ENCODE results near the gene CELF4.

Gene CELF4

GRCh38 chr18:37527395-37527794 lies 38.2 kb downstream of the CELF4 start:
- no peak overlapping the region for H3K4me3 ChIP-seq (ENCODE audit: insufficient read depth, low read depth, low read length, poor library complexity, severe bottlenecking)
- H3K27me3 ChIP-seq (replicated peaks; ENCODE audit: control insufficient read depth, insufficient read depth, low read length, poor library complexity, severe bottlenecking) = peaks cover 3% of the 10 kb centered on the region
- no peaks in the 10 kb centered on the region for H3K4me1 ChIP-seq (ENCODE audit: control insufficient read depth, insufficient read depth, low read length, poor library complexity, severe bottlenecking)
- H3K36me3 ChIP-seq (ENCODE audit: control insufficient read depth, insufficient read depth, low read length) = no peaks in the 10 kb centered on the region
- no peak for DNase-seq
- no peaks in the 10 kb centered on the region for H3K9me3 ChIP-seq (ENCODE audit: control insufficient read depth, low read length)
- H3K27ac ChIP-seq (ENCODE audit: insufficient read depth, low read length, poor library complexity, severe bottlenecking) = no peak overlapping the region

DNA sequence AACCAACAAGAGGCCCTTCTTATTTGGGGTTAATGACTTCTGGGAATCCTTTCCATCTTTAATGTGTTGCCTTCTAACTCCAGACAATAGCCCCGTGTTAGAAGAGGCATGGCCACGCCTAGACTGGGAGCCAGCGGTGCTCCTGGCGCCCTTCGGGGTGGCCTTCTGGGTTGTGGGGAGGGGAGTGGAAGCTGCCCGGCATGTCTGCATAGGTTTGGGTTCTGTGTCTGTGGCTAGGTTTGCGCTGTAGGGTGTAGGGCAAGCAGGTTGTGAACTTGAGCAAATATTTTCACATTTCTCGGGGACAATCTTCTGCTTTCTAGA lies 40.4 kb downstream of the CELF4 start:
- Histone ChIP-seq H3K4me1 (ENCODE audit: control insufficient read depth, insufficient read depth, low read length, poor library complexity, severe bottlenecking) (no peaks in the 10 kb centered on the region), H3K36me3 (ENCODE audit: control insufficient read depth, insufficient read depth, low read length) (no peaks in the 10 kb centered on the region), H3K9me3 (ENCODE audit: control insufficient read depth, low read length) (no peaks in the 10 kb centered on the region), H3K27me3 (replicated peaks; ENCODE audit: control insufficient read depth, insufficient read depth, low read length, poor library complexity, severe bottlenecking) (peaks cover 3% of the 10 kb centered on the region), H3K27ac (ENCODE audit: insufficient read depth, low read length, poor library complexity, severe bottlenecking) (no peak overlapping the region), H3K4me3 (ENCODE audit: insufficient read depth, low read depth, low read length, poor library complexity, severe bottlenecking) (no peak overlapping the region)
- DNase-seq = no peak

DNA sequence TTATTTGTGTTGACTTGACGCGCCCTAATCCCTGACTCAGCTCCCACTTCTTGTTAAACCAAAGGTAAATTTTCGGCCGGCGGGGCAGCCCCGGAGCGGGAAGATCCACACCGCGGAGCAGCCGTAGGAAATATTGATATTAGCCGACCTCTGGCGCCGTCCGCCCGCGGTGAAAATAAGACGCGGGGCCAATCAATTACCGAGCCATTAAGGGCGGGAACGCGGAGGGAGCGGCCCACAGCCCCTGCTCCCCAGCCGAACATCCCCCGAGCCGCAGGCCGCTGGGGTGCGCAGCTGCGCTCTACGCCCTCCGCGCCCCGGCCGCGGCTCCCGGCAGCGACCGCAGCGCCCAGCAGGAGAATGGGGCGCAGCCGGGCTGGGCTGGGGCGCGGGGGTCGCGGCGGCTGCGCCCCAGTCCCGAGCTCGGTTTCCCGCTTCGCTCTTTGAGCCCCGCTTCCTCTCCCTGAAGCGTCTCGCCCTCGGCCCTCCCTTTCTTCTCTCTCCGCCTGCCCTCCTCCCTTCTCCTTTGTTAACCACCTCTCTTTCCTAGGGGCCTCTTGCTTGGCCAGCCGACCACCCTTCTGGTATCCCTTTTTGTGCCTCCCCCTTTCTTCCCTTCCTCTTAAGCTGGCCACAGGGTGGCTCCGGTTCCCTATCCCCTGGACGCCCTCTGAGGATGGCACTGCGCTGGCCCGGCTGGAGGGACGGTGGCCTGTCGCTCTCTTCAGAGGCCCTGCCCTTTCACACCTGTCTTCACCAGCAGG lies 40.9 kb downstream of the CELF4 start:
- H3K27me3 ChIP-seq (replicated peaks; ENCODE audit: control insufficient read depth, insufficient read depth, low read length, poor library complexity, severe bottlenecking) = peaks cover 3% of the 10 kb centered on the region
- no peak overlapping the region for H3K4me3 ChIP-seq (ENCODE audit: insufficient read depth, low read depth, low read length, poor library complexity, severe bottlenecking)
- H3K4me1 ChIP-seq (ENCODE audit: control insufficient read depth, insufficient read depth, low read length, poor library complexity, severe bottlenecking) = no peaks in the 10 kb centered on the region
- no peaks in the 10 kb centered on the region for H3K9me3 ChIP-seq (ENCODE audit: control insufficient read depth, low read length)
- no peaks in the 10 kb centered on the region for H3K36me3 ChIP-seq (ENCODE audit: control insufficient read depth, insufficient read depth, low read length)
- DNase-seq = no peak
- no peak overlapping the region for H3K27ac ChIP-seq (ENCODE audit: insufficient read depth, low read length, poor library complexity, severe bottlenecking)

GRCh38 chr18:37524139-37524497 lies 41.5 kb downstream of the CELF4 start:
- DNase-seq = no peak
- Histone ChIP-seq H3K27me3 (replicated peaks; ENCODE audit: control insufficient read depth, insufficient read depth, low read length, poor library complexity, severe bottlenecking) (peaks cover 3% of the 10 kb centered on the region), H3K36me3 (ENCODE audit: control insufficient read depth, insufficient read depth, low read length) (no peaks in the 10 kb centered on the region), H3K4me1 (ENCODE audit: control insufficient read depth, insufficient read depth, low read length, poor library complexity, severe bottlenecking) (no peaks in the 10 kb centered on the region), H3K27ac (ENCODE audit: insufficient read depth, low read length, poor library complexity, severe bottlenecking) (no peak overlapping the region), H3K9me3 (ENCODE audit: control insufficient read depth, low read length) (no peaks in the 10 kb centered on the region), H3K4me3 (ENCODE audit: insufficient read depth, low read depth, low read length, poor library complexity, severe bottlenecking) (no peak overlapping the region)

DNA sequence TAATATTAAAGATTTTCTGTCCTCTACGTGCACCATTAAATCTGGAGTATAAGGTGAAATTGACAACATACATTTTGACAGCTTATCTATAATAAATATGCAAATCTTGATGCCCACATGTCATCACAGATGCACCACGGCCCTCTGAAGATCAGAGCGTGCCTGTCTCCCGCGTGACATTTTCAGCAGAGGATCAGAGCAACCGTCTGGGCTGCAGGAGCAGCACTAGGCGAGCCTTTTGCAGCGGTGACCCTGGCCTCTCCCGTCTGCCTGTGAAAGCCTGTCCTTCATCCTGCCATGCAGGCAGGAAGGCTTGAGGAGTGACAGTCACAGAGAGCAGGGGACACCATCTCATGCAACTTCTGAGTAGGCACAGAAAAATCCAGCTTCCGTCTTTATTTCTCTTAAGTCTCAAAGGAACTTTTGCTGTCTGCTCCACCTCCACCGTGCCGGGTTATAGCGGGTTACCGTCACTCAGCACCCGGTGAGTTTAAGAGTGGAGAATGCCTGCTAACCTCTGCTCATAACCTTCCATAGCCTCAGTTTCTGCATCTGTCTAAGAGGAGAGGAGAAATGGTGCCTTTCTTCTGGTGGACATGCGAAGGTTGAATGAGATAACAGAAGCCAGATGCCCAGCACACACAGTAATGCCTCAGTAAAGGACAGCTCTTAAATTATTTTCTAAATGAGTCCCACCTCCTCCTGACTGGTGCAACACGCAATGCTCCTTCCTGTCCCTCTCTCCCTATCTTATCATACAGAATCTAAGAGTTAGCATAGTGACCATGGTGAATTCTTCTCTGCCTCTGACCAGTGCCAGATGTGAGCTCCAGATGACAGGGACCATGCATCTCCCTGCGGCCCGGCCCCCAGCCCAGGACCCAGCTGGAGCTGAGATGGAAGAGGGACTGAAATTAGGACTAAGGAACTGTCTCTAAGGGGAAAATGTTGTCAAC lies 43.8 kb downstream of the CELF4 start:
- Histone ChIP-seq H3K27ac (ENCODE audit: insufficient read depth, low read length, poor library complexity, severe bottlenecking) (no peak overlapping the region), H3K27me3 (replicated peaks; ENCODE audit: control insufficient read depth, insufficient read depth, low read length, poor library complexity, severe bottlenecking) (peaks cover 3% of the 10 kb centered on the region), H3K4me1 (ENCODE audit: control insufficient read depth, insufficient read depth, low read length, poor library complexity, severe bottlenecking) (no peaks in the 10 kb centered on the region), H3K4me3 (ENCODE audit: insufficient read depth, low read depth, low read length, poor library complexity, severe bottlenecking) (no peak overlapping the region), H3K36me3 (ENCODE audit: control insufficient read depth, insufficient read depth, low read length) (no peaks in the 10 kb centered on the region), H3K9me3 (ENCODE audit: control insufficient read depth, low read length) (no peaks in the 10 kb centered on the region)
- DNase-seq = no peak

DNA sequence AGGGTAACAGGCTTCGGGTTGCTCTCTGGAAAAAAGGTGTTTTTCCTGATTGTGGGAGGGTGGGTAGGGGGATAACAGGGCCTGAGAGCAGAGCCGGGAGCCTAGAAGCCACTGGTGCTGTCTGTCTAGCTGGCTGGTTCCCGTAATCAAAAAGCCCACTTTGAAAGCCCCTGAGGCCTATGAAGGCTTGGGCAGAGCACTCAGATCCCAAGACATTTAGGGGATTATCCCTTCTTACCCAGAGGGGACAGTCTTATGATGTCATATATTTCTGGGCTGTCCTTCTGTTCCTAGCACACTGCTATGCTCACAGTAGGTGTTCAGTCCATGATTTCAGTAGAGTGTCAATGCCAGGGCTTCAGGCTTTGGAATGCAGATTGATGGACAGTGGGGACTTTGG lies 45.1 kb downstream of the CELF4 start:
- Histone ChIP-seq H3K27me3 (replicated peaks; ENCODE audit: control insufficient read depth, insufficient read depth, low read length, poor library complexity, severe bottlenecking) (peaks cover 3% of the 10 kb centered on the region), H3K9me3 (ENCODE audit: control insufficient read depth, low read length) (no peaks in the 10 kb centered on the region), H3K4me3 (ENCODE audit: insufficient read depth, low read depth, low read length, poor library complexity, severe bottlenecking) (no peak overlapping the region), H3K4me1 (ENCODE audit: control insufficient read depth, insufficient read depth, low read length, poor library complexity, severe bottlenecking) (no peaks in the 10 kb centered on the region), H3K36me3 (ENCODE audit: control insufficient read depth, insufficient read depth, low read length) (no peaks in the 10 kb centered on the region), H3K27ac (ENCODE audit: insufficient read depth, low read length, poor library complexity, severe bottlenecking) (no peak overlapping the region)
- no peak for DNase-seq

DNA sequence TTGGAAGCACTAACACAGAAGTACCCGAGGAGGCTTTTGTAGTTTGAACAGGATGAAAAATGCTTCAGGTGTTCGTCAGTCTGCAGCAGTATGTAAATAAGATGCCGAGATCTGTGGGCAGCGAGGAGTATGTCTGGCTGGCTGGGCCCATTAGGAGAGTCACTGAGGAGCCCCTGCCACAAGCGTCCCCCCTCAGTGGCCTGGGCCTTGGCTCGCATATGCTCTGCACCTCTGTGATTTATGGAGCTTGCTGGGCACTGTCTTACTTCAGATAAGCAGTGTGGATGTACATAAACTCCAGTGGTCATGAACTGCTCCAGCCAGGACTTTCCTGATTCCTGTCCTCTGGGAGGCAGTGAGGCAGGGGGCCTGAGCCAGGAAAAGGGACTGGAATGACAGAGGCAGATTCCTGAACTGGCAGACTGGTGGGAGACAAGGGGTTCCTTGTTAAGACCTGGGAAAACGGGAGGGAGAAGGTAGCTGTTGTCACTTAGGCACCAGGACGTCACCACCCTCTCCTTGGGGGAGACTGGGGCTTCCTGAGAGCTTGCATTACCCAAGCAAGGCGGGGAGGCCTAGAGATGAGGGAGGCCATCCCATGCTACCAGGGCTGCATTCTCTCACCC lies 46.0 kb downstream of the CELF4 start:
- Histone ChIP-seq H3K27ac (ENCODE audit: insufficient read depth, low read length, poor library complexity, severe bottlenecking) (no peak overlapping the region), H3K4me1 (ENCODE audit: control insufficient read depth, insufficient read depth, low read length, poor library complexity, severe bottlenecking) (no peaks in the 10 kb centered on the region), H3K27me3 (replicated peaks; ENCODE audit: control insufficient read depth, insufficient read depth, low read length, poor library complexity, severe bottlenecking) (no peaks in the 10 kb centered on the region), H3K4me3 (ENCODE audit: insufficient read depth, low read depth, low read length, poor library complexity, severe bottlenecking) (no peak overlapping the region), H3K9me3 (ENCODE audit: control insufficient read depth, low read length) (no peaks in the 10 kb centered on the region), H3K36me3 (ENCODE audit: control insufficient read depth, insufficient read depth, low read length) (no peaks in the 10 kb centered on the region)
- no peak for DNase-seq

GRCh38 chr18:37516361-37516853 lies 49.2 kb downstream of the CELF4 start:
- no peak for DNase-seq
- no peaks in the 10 kb centered on the region for H3K9me3 ChIP-seq (ENCODE audit: control insufficient read depth, low read length)
- no peaks in the 10 kb centered on the region for H3K4me1 ChIP-seq (ENCODE audit: control insufficient read depth, insufficient read depth, low read length, poor library complexity, severe bottlenecking)
- H3K27me3 ChIP-seq (replicated peaks; ENCODE audit: control insufficient read depth, insufficient read depth, low read length, poor library complexity, severe bottlenecking) = no peaks in the 10 kb centered on the region
- no peaks in the 10 kb centered on the region for H3K36me3 ChIP-seq (ENCODE audit: control insufficient read depth, insufficient read depth, low read length)
- H3K27ac ChIP-seq (ENCODE audit: insufficient read depth, low read length, poor library complexity, severe bottlenecking) = no peak overlapping the region
- H3K4me3 ChIP-seq (ENCODE audit: insufficient read depth, low read depth, low read length, poor library complexity, severe bottlenecking) = no peak overlapping the region

DNA sequence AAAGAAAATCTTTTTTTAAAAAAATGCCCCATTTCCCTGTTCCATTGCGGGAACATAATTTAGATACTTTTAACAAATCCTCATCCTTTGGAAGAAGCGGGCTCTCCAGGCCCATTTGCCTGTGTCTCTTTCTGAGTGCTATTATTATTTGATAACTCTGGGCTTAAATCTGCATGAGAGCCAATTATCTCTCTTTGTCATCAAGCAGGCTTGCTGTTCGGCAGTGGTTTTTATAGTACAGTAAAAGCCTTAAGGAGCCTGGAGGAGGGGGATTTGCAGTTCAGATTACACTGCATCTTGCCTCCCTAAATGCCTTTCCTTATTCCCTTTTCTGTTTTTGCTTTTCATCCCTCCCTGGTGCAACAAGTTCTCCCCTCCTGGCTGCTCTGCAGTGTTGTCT lies 50.6 kb downstream of the CELF4 start:
- no peaks in the 10 kb centered on the region for H3K27me3 ChIP-seq (replicated peaks; ENCODE audit: control insufficient read depth, insufficient read depth, low read length, poor library complexity, severe bottlenecking)
- no peak for DNase-seq

GRCh38 chr18:37512400-37512799 lies 53.2 kb downstream of the CELF4 start:
- no peaks in the 10 kb centered on the region for H3K27me3 ChIP-seq (replicated peaks; ENCODE audit: control insufficient read depth, insufficient read depth, low read length, poor library complexity, severe bottlenecking)
- no peaks in the 10 kb centered on the region for H3K36me3 ChIP-seq (ENCODE audit: control insufficient read depth, insufficient read depth, low read length)
- H3K4me1 ChIP-seq (ENCODE audit: control insufficient read depth, insufficient read depth, low read length, poor library complexity, severe bottlenecking) = no peaks in the 10 kb centered on the region

More for the DNA sequence above, 50.6 kb downstream of the CELF4 start:
- Histone ChIP-seq H3K27ac (ENCODE audit: insufficient read depth, low read length, poor library complexity, severe bottlenecking) (no peak overlapping the region), H3K4me3 (ENCODE audit: insufficient read depth, low read depth, low read length, poor library complexity, severe bottlenecking) (no peak overlapping the region), H3K9me3 (ENCODE audit: control insufficient read depth, low read length) (no peaks in the 10 kb centered on the region), H3K36me3 (ENCODE audit: control insufficient read depth, insufficient read depth, low read length) (no peaks in the 10 kb centered on the region), H3K4me1 (ENCODE audit: control insufficient read depth, insufficient read depth, low read length, poor library complexity, severe bottlenecking) (no peaks in the 10 kb centered on the region)

More at GRCh38 chr18:37512400-37512799, 53.2 kb downstream of the CELF4 start:
- DNase-seq = no peak
- H3K27ac ChIP-seq (ENCODE audit: insufficient read depth, low read length, poor library complexity, severe bottlenecking) = no peak overlapping the region
- no peaks in the 10 kb centered on the region for H3K9me3 ChIP-seq (ENCODE audit: control insufficient read depth, low read length)
- H3K4me3 ChIP-seq (ENCODE audit: insufficient read depth, low read depth, low read length, poor library complexity, severe bottlenecking) = no peak overlapping the region

All from effector memory CD4-positive, alpha-beta T cell (primary cell).